Naive thymus-derived CD4-positive, alpha-beta T cell (primary cell): ENCODE measurements around the gene APH1A. TPM values are rescaled to one million over a fixed set of nuclear protein-coding genes. Genes with fewer than 3 reads are reported as not detected.
"Not testable (repeated sequence)": the region's sequence is repeated elsewhere in the genome, so short reads cannot be mapped to it uniquely, and the experiment has no call there.

Experiments
- ATAC-seq: fragments of 150-1000 bp; cut with Tn5 transposase; 2 replicates; pipeline ENCODE4 v1.10.0; 2021; ENCODE audit warnings: mild to moderate bottlenecking, moderate library complexity
- CTCF ChIA-PET: fragments of 350-600 bp; sonication (Branson Sonifier 250); formaldehyde crosslinking; loops from one replicate; lab custom pipeline; 2021; ENCODE audit warnings: antibody characterized with exemption; lab: Charles Lee
- POLR2A ChIA-PET: fragments of 350-600 bp; sonication (Branson Sonifier 250); formaldehyde crosslinking; loops from one replicate; lab custom pipeline; 2021; ENCODE audit warnings: antibody characterized with exemption, inconsistent platforms; lab: Charles Lee
- DNase-seq, 9 donors: peaks; one replicate each; pipeline versions ENCODE4 v3.0.0 to v3.0.0-alpha.2; 2020 to 2022; ENCODE audit warnings: mixed read lengths in 1 of 9
- H3K27ac ChIP-seq: one replicate; pipeline ENCODE4 v1.7.0; 2013; ENCODE audit warnings: mild to moderate bottlenecking, low read depth, low read length, moderate library complexity
- H3K27me3 ChIP-seq, 2 donors: one replicate each; pipeline ENCODE4 v1.7.0; 2013; ENCODE audit warnings: low read length in 2 of 2, mild to moderate bottlenecking in 2 of 2, moderate library complexity in 2 of 2; ENCODE audit not compliant: control insufficient read depth in 2 of 2, insufficient read depth in 2 of 2
- H3K36me3 ChIP-seq, 3 experiments: 1 replicate in 2 of 3; 2 replicates in 1 of 3; pipeline ENCODE4 v1.7.0; 2013; ENCODE audit warnings: low read length in 3 of 3, mild to moderate bottlenecking in 3 of 3, moderate library complexity in 1 of 3; ENCODE audit not compliant: insufficient read depth in 3 of 3, control insufficient read depth in 2 of 3
- H3K4me1 ChIP-seq, 2 donors: one replicate each; pipeline ENCODE4 v1.7.0; 2013; ENCODE audit warnings: low read length in 2 of 2, mild to moderate bottlenecking in 2 of 2, moderate library complexity in 1 of 2; ENCODE audit not compliant: control insufficient read depth in 2 of 2, insufficient read depth in 2 of 2
- H3K4me3 ChIP-seq: 2 replicates; pipeline ENCODE4 v1.7.0; 2013; ENCODE audit warnings: mild to moderate bottlenecking, low read length
- H3K9me3 ChIP-seq, 3 experiments: 1 replicate in 2 of 3; 2 replicates in 1 of 3; pipeline ENCODE4 v1.7.0; 2013; ENCODE audit warnings: low read length in 3 of 3; ENCODE audit not compliant: control insufficient read depth in 2 of 3
- H3K27ac Mint-ChIP-seq, 9 donors: one replicate each; pipeline ENCODE4 v1.8.0; 2020 to 2022; ENCODE audit warnings: mixed read lengths in 9 of 9, mild to moderate bottlenecking in 8 of 9, moderate library complexity in 5 of 9, inconsistent platforms in 2 of 9
- H3K27me3 Mint-ChIP-seq, 5 donors: one replicate each; pipeline ENCODE4 v1.8.0; 2021 to 2022; ENCODE audit warnings: mixed read lengths in 5 of 5, mild to moderate bottlenecking in 1 of 5
- H3K36me3 Mint-ChIP-seq, 5 donors: one replicate each; pipeline ENCODE4 v1.8.0; 2020 to 2022; ENCODE audit warnings: mixed read lengths in 5 of 5, mild to moderate bottlenecking in 3 of 5, inconsistent platforms in 1 of 5
- H3K4me1 Mint-ChIP-seq, 7 donors: one replicate each; pipeline ENCODE4 v1.8.0; 2020 to 2022; ENCODE audit warnings: mixed read lengths in 7 of 7, mild to moderate bottlenecking in 3 of 7, inconsistent platforms in 1 of 7
- H3K4me3 Mint-ChIP-seq, 10 donors: one replicate each; pipeline ENCODE4 v1.8.0; 2020 to 2022; ENCODE audit warnings: mild to moderate bottlenecking in 10 of 10, mixed read lengths in 10 of 10, moderate library complexity in 6 of 10, inconsistent platforms in 2 of 10
- H3K9me3 Mint-ChIP-seq, 11 donors: one replicate each; pipeline ENCODE4 v1.8.0; 2020 to 2022; ENCODE audit warnings: mixed read lengths in 11 of 11, mild to moderate bottlenecking in 4 of 11, inconsistent platforms in 1 of 11, moderate library complexity in 1 of 11
- intact Hi-C, 2 donors: fragments of 100-400 bp; cut with micrococcal nuclease; formaldehyde crosslinking; loops; one replicate each; pipeline ENCODE4 v1.15.1; 2023
- polyA plus RNA-seq, 2 donors: library from polyadenylated mRNA; unstranded; fragments of 300-500 nt; fragmentation: Illumina TruSeq; gene quantifications; one replicate each; pipeline ENCODE4 v1.2.3, GENCODE V29; 2021
- total RNA-seq, 6 experiments: library from RNA in 5 of 6; stranded (reverse) in 5 of 6; gene quantifications; 1 replicate in 5 of 6; 2 replicates in 1 of 6; pipeline ENCODE4 v1.2.3 and lab custom pipeline; 2021 to 2026

Gene APH1A
- total RNA-seq (100 to 1,000 TPM; 112 to 143 (median 127) TPM), polyA plus RNA-seq (10 to 100 TPM; 70.7 to 81.4 TPM), total RNA-seq (lab: John Stamatoyannopoulos, UW) (97.3 reads per million, percentile 84 among the genes with 10 or more reads in this experiment)

- DNase-seq, result peak; percentile 69 to 92 (median 89)
- H3K4me1 Mint-ChIP-seq, result peaks cover 25 to 39% (median 30%) of the 10 kb centered on the region in 7 donors
- POLR2A ChIA-PET, result interaction anchor here (0.6 to 2.5 kb wide), 11 partner anchors 10 to 625 kb away, joined by 3 to 19 read pairs (median 5); partner anchors contain the start of genes CIART and RPRD2
- Histone ChIP-seq H3K36me3 (peaks cover 14 to 39% (median 18%) of the 10 kb centered on the region in 3 experiments), H3K27ac (peak within 1 kb of the TSS; percentile 97), H3K27me3 (no peaks in the 10 kb centered on the region), H3K4me3 (peak within 1 kb of the TSS; percentile 87), H3K4me1 (peaks cover 13 to 20% of the 10 kb centered on the region in 2 donors), H3K9me3 (no peaks in the 10 kb centered on the region)
- H3K36me3 Mint-ChIP-seq, result peaks cover 3 to 36% (median 12%) of the 10 kb centered on the region in 5 donors
- H3K4me3 Mint-ChIP-seq, result peak within 1 kb of the TSS; percentile 94 to 99 (median 96)
- CTCF ChIA-PET, result interaction anchor here (0.7 to 2.2 kb wide), 2 partner anchors 13 to 342 kb away, joined by 3 to 12 read pairs; no protein-coding TSS in a partner anchor
- H3K9me3 Mint-ChIP-seq, result peaks cover 0 to 7% (median 0%) of the 10 kb centered on the region in 11 donors
- peak within 1 kb of the TSS; percentile 88 to 99 (median 94) for H3K27ac Mint-ChIP-seq
- no peaks in the 10 kb centered on the region for H3K27me3 Mint-ChIP-seq
- intact Hi-C loops, result loop anchor here (1.0 to 5.0 kb wide), 12 partner anchors 12 to 738 kb away; partner anchors contain the start of genes ANP32E (in 2 of the 2), MRPS21 (in 2 of the 2), RPRD2 (in 2 of the 2) and CIART (in 1 of the 2)
- ATAC-seq, result peak; percentile 97
Measured at GRCh38 chr1:150268705-150269403, at the start of gene APH1A. Gene APH1A (minus strand): TSS chr1:150269016. CDS start chr1:150268810, 206 bp downstream.

- DNase-seq, H3K4me1 ChIP-seq, H3K27me3 Mint-ChIP-seq, H3K36me3 ChIP-seq, ATAC-seq, H3K4me1 Mint-ChIP-seq, H3K27me3 ChIP-seq, H3K27ac ChIP-seq, H3K4me3 Mint-ChIP-seq, H3K4me3 ChIP-seq, CTCF ChIA-PET, H3K9me3 ChIP-seq, H3K9me3 Mint-ChIP-seq, H3K36me3 Mint-ChIP-seq: not testable (repeated sequence)
- intact Hi-C loops, result loop anchor here in 1 of 2 donors (1.0 kb wide), 1 partner anchor 19 kb away; no protein-coding TSS in a partner anchor
- POLR2A ChIA-PET, result interaction anchor here (0.6 kb wide), 1 partner anchor 47 kb away, joined by 8 read pairs; no protein-coding TSS in a partner anchor
- peak overlapping the region in 1 of 9 donors; percentile 23 for H3K27ac Mint-ChIP-seq
Measured at GRCh38 chr1:150314691-150315090, 45.9 kb upstream of the APH1A start.

- H3K4me3 Mint-ChIP-seq, result no peak overlapping the region
- H3K4me1 ChIP-seq, result no peaks in the 10 kb centered on the region
- DNase-seq, result no peak
- peaks cover 0 to 8% (median 0%) of the 10 kb centered on the region in 3 experiments for H3K36me3 ChIP-seq
- no peaks in the 10 kb centered on the region for H3K27me3 ChIP-seq
- H3K36me3 Mint-ChIP-seq, result peaks cover 0 to 12% (median 10%) of the 10 kb centered on the region in 5 donors
- no peaks in the 10 kb centered on the region for H3K9me3 Mint-ChIP-seq
- ATAC-seq, result no peak
- H3K27ac ChIP-seq, result no peak overlapping the region
- intact Hi-C loops, result no loop called here
- H3K4me1 Mint-ChIP-seq, result no peaks in the 10 kb centered on the region
- CTCF ChIA-PET, result no interaction called here
- H3K27ac Mint-ChIP-seq, result peak overlapping the region in 1 of 9 donors; percentile 46
- H3K9me3 ChIP-seq, result no peaks in the 10 kb centered on the region
- no peak overlapping the region for H3K4me3 ChIP-seq
- POLR2A ChIA-PET, result no interaction called here
- H3K27me3 Mint-ChIP-seq, result no peaks in the 10 kb centered on the region
Measured at GRCh38 chr1:150311762-150312161, 42.9 kb upstream of the APH1A start.

GRCh38 chr1:150309758-150310508 lies 41.1 kb upstream of the APH1A start:
- Mint-ChIP-seq H3K27me3 (no peaks in the 10 kb centered on the region), H3K4me3 (no peak overlapping the region), H3K27ac (peak overlapping the region in 1 of 9 donors; percentile 90), H3K36me3 (peaks cover 0 to 17% (median 10%) of the 10 kb centered on the region in 5 donors), H3K4me1 (no peaks in the 10 kb centered on the region), H3K9me3 (no peaks in the 10 kb centered on the region)
- intact Hi-C loops, result no loop called here
- DNase-seq (no peak), ATAC-seq (no peak)
- no peak overlapping the region for H3K27ac ChIP-seq
- ChIA-PET POLR2A (no interaction called here), CTCF (interaction anchor here (0.6 kb wide), 1 partner anchor 67 kb away, joined by 3 read pairs; no protein-coding TSS in a partner anchor)
- H3K4me1 ChIP-seq, result no peaks in the 10 kb centered on the region
- peaks cover 0 to 8% (median 0%) of the 10 kb centered on the region in 3 experiments for H3K36me3 ChIP-seq
- H3K4me3 ChIP-seq, result no peak overlapping the region
- H3K9me3 ChIP-seq, result no peaks in the 10 kb centered on the region
- H3K27me3 ChIP-seq, result no peaks in the 10 kb centered on the region

GRCh38 chr1:150308585-150308984 lies 39.8 kb upstream of the APH1A start:
- H3K4me3 Mint-ChIP-seq, POLR2A ChIA-PET, H3K27me3 Mint-ChIP-seq, DNase-seq, intact Hi-C loops, H3K4me3 ChIP-seq, CTCF ChIA-PET, H3K9me3 Mint-ChIP-seq, ATAC-seq, H3K9me3 ChIP-seq, H3K27ac ChIP-seq, H3K27me3 ChIP-seq, H3K36me3 ChIP-seq, H3K4me1 Mint-ChIP-seq, H3K4me1 ChIP-seq: not testable (repeated sequence)
- Mint-ChIP-seq H3K27ac (peak overlapping the region in 1 of 9 donors; percentile 43), H3K36me3 (peaks cover 0 to 17% (median 10%) of the 10 kb centered on the region in 5 donors)

GRCh38 chr1:150302902-150303301 lies 34.1 kb upstream of the APH1A start:
- ChIA-PET CTCF (no interaction called here), POLR2A (no interaction called here)
- Mint-ChIP-seq H3K36me3 (peaks cover 10 to 30% (median 11%) of the 10 kb centered on the region in 5 donors), H3K4me3 (no peak overlapping the region), H3K27ac (peak overlapping the region in 4 of 9 donors; percentile 2 to 79 (median 2)), H3K27me3 (no peaks in the 10 kb centered on the region), H3K9me3 (no peaks in the 10 kb centered on the region), H3K4me1 (peaks cover 2 to 15% (median 11%) of the 10 kb centered on the region in 7 donors)
- ATAC-seq (no peak), DNase-seq (no peak)
- Histone ChIP-seq H3K36me3 (peaks cover 0 to 29% (median 0%) of the 10 kb centered on the region in 3 experiments), H3K27me3 (no peaks in the 10 kb centered on the region), H3K9me3 (no peaks in the 10 kb centered on the region), H3K4me1 (no peaks in the 10 kb centered on the region), H3K27ac (no peak overlapping the region), H3K4me3 (no peak overlapping the region)
- intact Hi-C loops, result loop anchor here in 1 of 2 donors (1.0 kb wide), 1 partner anchor 10 kb away; the partner anchor contains the start of gene MRPS21
